Keratinocyte (primary cell): ENCODE measurements around the gene NEGR1. TPM values are rescaled to one million over a fixed set of nuclear protein-coding genes. Genes with fewer than 3 reads are reported as not detected.

Experiments used
- DNase-seq: peaks from one replicate; pipeline ENCODE4 v3.0.0-alpha.2; 2011; ENCODE audit warnings: low read depth, missing footprints, low spot score
- FAIRE-seq: peaks from 2 replicates; lab custom pipeline; 2011; peaks lifted over from hg19 to GRCh38; lab: Jason Lieb, UNC
- H2AFZ ChIP-seq: 2 replicates; pipeline ENCODE4 v1.6.0; 2012; ENCODE audit warnings: low read length, control low read depth, inconsistent platforms; ENCODE audit not compliant: control insufficient read depth
- H3K27ac ChIP-seq: 2 replicates; pipeline ENCODE4 v1.5.1; 2011; ENCODE audit warnings: low read length; ENCODE audit not compliant: control insufficient read depth, insufficient read depth
- H3K27me3 ChIP-seq: 3 replicates; pipeline ENCODE4 v1.6.0; 2011; ENCODE audit warnings: low read length; ENCODE audit not compliant: control insufficient read depth, insufficient read depth; ENCODE audit errors: extremely low read depth
- H3K36me3 ChIP-seq, 2 experiments: 2 replicates in 1 of 2; 3 replicates in 1 of 2; pipeline ENCODE4 v1.5.1; 2011; ENCODE audit warnings: low read length in 2 of 2, mild to moderate bottlenecking in 1 of 2; ENCODE audit not compliant: control insufficient read depth in 2 of 2, insufficient read depth in 2 of 2; ENCODE audit errors: extremely low read depth in 1 of 2
- H3K4me1 ChIP-seq: 3 replicates; pipeline ENCODE4 v1.5.1; 2011; ENCODE audit warnings: low read length; ENCODE audit not compliant: control insufficient read depth, insufficient read depth; ENCODE audit errors: extremely low read depth
- H3K4me2 ChIP-seq: 3 replicates; pipeline ENCODE4 v1.6.0; 2011; ENCODE audit warnings: low read depth, low read length; ENCODE audit not compliant: control insufficient read depth, insufficient read depth; ENCODE audit errors: extremely low read depth
- H3K4me3 ChIP-seq, 3 experiments: fragments of 200-600 bp in 1 of 3; sonication (generic) in 1 of 3; 2 replicates in 2 of 3; 3 replicates in 1 of 3; pipeline ENCODE4 v1.5.1; 2011 to 2016; ENCODE audit warnings: low read length in 3 of 3, mild to moderate bottlenecking in 3 of 3, control low read depth in 2 of 3, inconsistent platforms in 1 of 3, low read depth in 1 of 3, mixed read lengths in 1 of 3, mixed run types in 1 of 3, moderate library complexity in 1 of 3; ENCODE audit not compliant: control insufficient read depth in 2 of 3, insufficient read depth in 2 of 3; ENCODE audit errors: extremely low read depth in 1 of 3
- H3K79me2 ChIP-seq: 2 replicates; pipeline ENCODE4 v1.6.0; 2012; ENCODE audit warnings: low read length; ENCODE audit not compliant: control insufficient read depth, insufficient read depth
- H3K9ac ChIP-seq: 3 replicates; pipeline ENCODE4 v1.6.0; 2011; ENCODE audit warnings: low read length; ENCODE audit not compliant: control insufficient read depth, insufficient read depth; ENCODE audit errors: extremely low read depth
- H3K9me1 ChIP-seq: 3 replicates; pipeline ENCODE4 v1.6.0; 2011; ENCODE audit warnings: low read length; ENCODE audit not compliant: control insufficient read depth, insufficient read depth; ENCODE audit errors: extremely low read depth
- H3K9me3 ChIP-seq: 2 replicates; pipeline ENCODE4 v1.5.1; 2012; ENCODE audit warnings: low read depth, low read length; ENCODE audit not compliant: control insufficient read depth
- H4K20me1 ChIP-seq: 3 replicates; pipeline ENCODE4 v1.6.0; 2011; ENCODE audit warnings: low read length; ENCODE audit not compliant: control insufficient read depth, insufficient read depth; ENCODE audit errors: extremely low read depth
- CTCF ChIP-seq, 3 experiments: IDR thresholded peaks in 1 of 3; conservative IDR thresholded peaks in 1 of 3; optimal IDR thresholded peaks in 1 of 3; 2 replicates in 2 of 3; 3 replicates in 1 of 3; pipeline versions ENCODE3 to v1.5.1; 2011; ENCODE audit warnings: low read length in 3 of 3, mild to moderate bottlenecking in 3 of 3, moderate library complexity in 2 of 3, control low read depth in 1 of 3, inconsistent platforms in 1 of 3; ENCODE audit not compliant: insufficient read depth in 2 of 3; ENCODE audit errors: extremely low read depth in 1 of 3
- EZH2 ChIP-seq: IDR thresholded peaks from one replicate; pipeline ENCODE4 v1.6.1; 2012; ENCODE audit warnings: inconsistent platforms, mild to moderate bottlenecking, low read length, moderate library complexity
- dilution Hi-C: fragments of 300-500 bp; cut with MboI; formaldehyde crosslinking; loops from one replicate; pipeline ENCODE4 v1.7.0; 2020; ENCODE audit warnings: low sequenced_read_pairs; ENCODE audit not compliant: extremely low pct_ligation_motif_present
- polyA plus RNA-seq, 5 experiments: library from polyadenylated mRNA; depleted of rRNA in 3 of 5; stranded (reverse) in 3 of 5; stranded (forward) in 1 of 5; unstranded in 1 of 5; fragments of >200 nt; gene quantifications; 1 replicate in 1 of 5; 2 replicates in 3 of 5; 3 replicates in 1 of 5; pipeline versions ENCODE4 v1.2.1 to v1.2.3, GENCODE V29; 2011 to 2012; ENCODE audit warnings: missing spikeins in 2 of 5, low read depth in 1 of 5, low replicate concordance in 1 of 5

Gene NEGR1
- polyA plus RNA-seq, 1 donor (not counting 4 experiments of a cell fraction or from before 2014, with no cell fraction given) = 1.6 TPM

- TF ChIP-seq EZH2 = no peak
- no peak for TF ChIP-seq CTCF (optimal IDR thresholded peaks at IDR 0.05 in 1 of 3, IDR thresholded peaks at IDR 0.05 in 1 of 3, conservative IDR thresholded peaks at IDR 0.05 in 1 of 3; ENCODE audit: extremely low read depth in 1 of 3, insufficient read depth in 2 of 3, low read length in 3 of 3)
- Histone ChIP-seq H3K9me3 (no peaks in the 10 kb centered on the region), H3K79me2 (no peaks in the 10 kb centered on the region), H3K36me3 (no peaks in the 10 kb centered on the region), H3K4me3 (no peak overlapping the region), H3K9ac (no peak overlapping the region), H2AFZ (no peak overlapping the region), H3K27ac (no peak overlapping the region), H3K4me2 (no peak overlapping the region), H3K4me1 (no peaks in the 10 kb centered on the region), H3K9me1 (no peaks in the 10 kb centered on the region), H4K20me1 (no peaks in the 10 kb centered on the region), H3K27me3 (no peaks in the 10 kb centered on the region)
- DNase-seq (no peak), FAIRE-seq (no peak)
- dilution Hi-C loops = no loop called here
These were observed 325.6 kb downstream of the NEGR1 start for GRCh38 chr1:71956613-71957285.

DNA sequence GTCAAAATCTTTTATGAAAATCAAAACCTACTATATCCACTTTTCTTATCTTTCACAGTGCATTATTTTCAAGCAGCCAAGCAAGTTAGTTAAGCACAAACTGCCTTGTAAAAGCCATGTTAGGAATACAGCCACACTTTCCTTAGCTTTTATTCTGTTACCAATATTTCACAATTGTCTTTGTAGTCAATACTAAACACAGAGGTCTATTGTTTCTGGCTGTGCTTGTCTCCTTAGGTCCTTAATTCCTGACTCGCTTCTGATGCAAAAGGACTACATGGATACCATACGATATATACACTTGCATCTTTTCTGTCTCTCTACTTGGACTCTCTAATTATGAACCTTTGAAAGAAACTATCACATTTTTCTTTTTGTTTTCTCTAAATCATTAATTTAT, 331.8 kb downstream of the NEGR1 start:
- H3K27ac ChIP-seq = no peak overlapping the region
- DNase-seq (no peak), FAIRE-seq (no peak)
- H3K4me1 ChIP-seq = no peaks in the 10 kb centered on the region
- H3K4me2 ChIP-seq = no peak overlapping the region
- no peak for TF ChIP-seq CTCF (optimal IDR thresholded peaks at IDR 0.05 in 1 of 3, IDR thresholded peaks at IDR 0.05 in 1 of 3, conservative IDR thresholded peaks at IDR 0.05 in 1 of 3; ENCODE audit: extremely low read depth in 1 of 3, insufficient read depth in 2 of 3, low read length in 3 of 3)
- no peaks in the 10 kb centered on the region for H4K20me1 ChIP-seq
- H3K36me3 ChIP-seq = no peaks in the 10 kb centered on the region
- H3K9me1 ChIP-seq = no peaks in the 10 kb centered on the region
- no peaks in the 10 kb centered on the region for H3K79me2 ChIP-seq
- H3K9me3 ChIP-seq = no peaks in the 10 kb centered on the region
- H2AFZ ChIP-seq = no peak overlapping the region
- H3K4me3 ChIP-seq = no peak overlapping the region
- no peak overlapping the region for H3K9ac ChIP-seq
- dilution Hi-C loops = no loop called here
- H3K27me3 ChIP-seq = no peaks in the 10 kb centered on the region
